K562 (cell line): Measurements from ENCODE around the gene CCDC102B. TPM values are rescaled to one million over a fixed set of nuclear protein-coding genes. Genes with fewer than 3 reads are reported as not detected.

ENCODE experiments used
- ATAC-seq: fragments of 200-7000 bp; cut with Tn5 transposase; 3 replicates; pipeline ENCODE4 v1.9.1; 2020; ENCODE audit warnings: moderate library complexity
- BruUV-seq: library from RNA; stranded (reverse); fragments of 400-500 nt; replicated peaks from 2 replicates; lab custom pipeline; 2021; lab: Mats Ljungman, UMichigan
- CTCF ChIA-PET: fragments of 300-600 bp; formaldehyde crosslinking; extraction: SDS; loops from one replicate; lab custom pipeline; 2021; ENCODE audit warnings: low intra/inter-chr PET ratio; lab: Yijun Ruan, JAX
- POLR2A ChIA-PET: fragments of 300-600, 350-650 bp; sonication (Branson Sonifier 250); formaldehyde crosslinking; extraction: SDS; loops from one replicate; lab custom pipeline; 2021; ENCODE audit warnings: antibody characterized with exemption, inconsistent platforms; lab: Yijun Ruan, JAX
- DNase-seq, 4 experiments: peaks; one replicate each; pipeline versions ENCODE4 v3.0.0 to v3.0.0-alpha.2; 2011 to 2018; ENCODE audit warnings: low spot score in 3 of 4, mixed read lengths in 3 of 4; ENCODE audit errors: extremely low read depth in 1 of 4
- FAIRE-seq: peaks from 2 replicates; lab custom pipeline; 2011; peaks lifted over from hg19 to GRCh38; lab: Jason Lieb, UNC
- H2AFZ ChIP-seq: 2 replicates; pipeline ENCODE4 v1.6.0; 2011; ENCODE audit warnings: low read depth, low read length, control low read depth, inconsistent platforms
- H3K27ac ChIP-seq: fragments of 200-600 bp; 3 replicates; pipeline ENCODE4 v1.8.0; 2011; ENCODE audit warnings: low read depth, mild to moderate bottlenecking, control low read depth, inconsistent platforms, low read length, moderate library complexity, mixed read lengths; ENCODE audit errors: extremely low read depth
- H3K27me3 ChIP-seq, 2 experiments: fragments of 300-600 bp in 1 of 2; 2 replicates in 1 of 2; 3 replicates in 1 of 2; pipeline versions ENCODE4 v1.6.0 to v1.8.0; 2011; ENCODE audit warnings: inconsistent platforms in 2 of 2, low read length in 2 of 2, mild to moderate bottlenecking in 1 of 2, mixed read lengths in 1 of 2, moderate library complexity in 1 of 2; ENCODE audit not compliant: control insufficient read depth in 2 of 2, insufficient read depth in 2 of 2
- H3K36me3 ChIP-seq: fragments of 300-600 bp; 3 replicates; pipeline ENCODE4 v1.8.0; 2011; ENCODE audit warnings: mild to moderate bottlenecking, low read length, inconsistent platforms; ENCODE audit not compliant: control insufficient read depth, insufficient read depth
- H3K4me1 ChIP-seq, 2 experiments: fragments of 200-600 bp in 1 of 2; replicated peaks in 1 of 2; 2 replicates in 1 of 2; 3 replicates in 1 of 2; pipeline versions ENCODE4 v1.5.1 to v1.8.0; 2011; ENCODE audit warnings: inconsistent platforms in 2 of 2, low read length in 2 of 2, mild to moderate bottlenecking in 1 of 2, mixed read lengths in 1 of 2, moderate library complexity in 1 of 2; ENCODE audit not compliant: control insufficient read depth in 2 of 2, insufficient read depth in 2 of 2
- H3K4me2 ChIP-seq: 2 replicates; pipeline ENCODE4 v1.6.1; 2011; ENCODE audit warnings: low read length, control low read depth, inconsistent platforms, mixed read lengths; ENCODE audit not compliant: insufficient read depth
- H3K4me3 ChIP-seq: fragments of 200-600 bp; sonication (generic), shearing (Covaris generic); 2 replicates; pipeline ENCODE4 v1.5.1; 2016; ENCODE audit warnings: control low read depth, inconsistent platforms
- H3K79me2 ChIP-seq: fragments of 200-600 bp; 3 replicates; pipeline ENCODE4 v1.8.0; 2011; ENCODE audit warnings: low read length, inconsistent platforms; ENCODE audit not compliant: control insufficient read depth, insufficient read depth
- H3K9ac ChIP-seq, 2 experiments: 2 replicates each; pipeline versions ENCODE4 v1.6.0 to v1.6.1; 2011; ENCODE audit warnings: low read depth in 2 of 2, low read length in 2 of 2, control low read depth in 1 of 2, inconsistent platforms in 1 of 2, mild to moderate bottlenecking in 1 of 2, mixed read lengths in 1 of 2; ENCODE audit not compliant: insufficient read depth in 1 of 2
- H3K9me1 ChIP-seq: one replicate; pipeline ENCODE4 v1.6.0; 2011; ENCODE audit warnings: inconsistent platforms, mild to moderate bottlenecking, low read length, moderate library complexity; ENCODE audit not compliant: control insufficient read depth, insufficient read depth
- H3K9me3 ChIP-seq: replicated peaks from 2 replicates; pipeline ENCODE4 v1.5.1; 2011; ENCODE audit warnings: low read depth, low read length, inconsistent platforms; ENCODE audit not compliant: control insufficient read depth, insufficient read depth
- H4K20me1 ChIP-seq: replicated peaks from 2 replicates; pipeline ENCODE4 v1.6.1; 2011; ENCODE audit warnings: low read length, inconsistent platforms, mixed read lengths; ENCODE audit not compliant: control insufficient read depth, insufficient read depth
- ATF7 ChIP-seq: fragments of 450-650 bp; IDR thresholded peaks from 2 replicates; pipeline ENCODE4 v1.7.1; 2014; ENCODE audit warnings: mild to moderate bottlenecking, moderate library complexity
- CBFA2T3 ChIP-seq: fragments of 450-650 bp; IDR thresholded peaks from 2 replicates; pipeline ENCODE4 v1.6.1; 2017
- ELF2 ChIP-seq: fragments of 250-450 bp; sonication (Bioruptor Pico); IDR thresholded peaks from 2 replicates; pipeline ENCODE4 v1.5.0; 2021; ENCODE audit warnings: mild to moderate bottlenecking
- PCBP2 ChIP-seq: fragments of 200-400 bp; formaldehyde crosslinking; IDR thresholded peaks from 2 replicates; pipeline ENCODE4 v1.6.1; 2018; ENCODE audit warnings: low read length, low read depth, mild to moderate bottlenecking, moderate library complexity; ENCODE audit not compliant: poor library complexity, severe bottlenecking
- PRPF4 ChIP-seq: fragments of 200-400 bp; formaldehyde crosslinking; IDR thresholded peaks from one replicate; pipeline ENCODE4 v1.6.1; 2017; ENCODE audit warnings: low read length, low read depth, mild to moderate bottlenecking; ENCODE audit not compliant: insufficient read depth, poor library complexity, severe bottlenecking
- RERE ChIP-seq: sonication (generic); formaldehyde crosslinking; IDR thresholded peaks from 2 replicates; pipeline ENCODE4 v1.8.0; 2023; ENCODE audit warnings: missing genetic modification reagents, mild to moderate bottlenecking, borderline replicate concordance
- TCFL5 ChIP-seq: fragments of 250-450 bp; sonication (Bioruptor Pico); conservative IDR thresholded peaks from 2 replicates; pipeline ENCODE4 v1.6.1; 2021; ENCODE audit warnings: mild to moderate bottlenecking, moderate library complexity, matching md5 sums
- TFAP4 ChIP-seq: sonication (generic); formaldehyde crosslinking; IDR thresholded peaks from 2 replicates; pipeline ENCODE4 v1.8.0; 2022; ENCODE audit warnings: missing genetic modification reagents, mild to moderate bottlenecking, moderate library complexity, borderline replicate concordance
- ZC3H4 ChIP-seq: sonication (generic); formaldehyde crosslinking; IDR thresholded peaks from 2 replicates; pipeline ENCODE4 v1.9.0; 2021; ENCODE audit warnings: missing genetic modification reagents, borderline replicate concordance
- ZMIZ1 ChIP-seq, 2 experiments: fragments of 150-350 bp in 1 of 2; IDR thresholded peaks; 2 replicates each; pipeline ENCODE4 v1.6.1; 2012 to 2016; ENCODE audit warnings: low read depth in 2 of 2, low read length in 2 of 2, mild to moderate bottlenecking in 1 of 2, moderate library complexity in 1 of 2
- ZNF134 ChIP-seq: fragments of 250-450 bp; sonication (Bioruptor Pico); conservative IDR thresholded peaks from 2 replicates; pipeline ENCODE4 v1.4.0; 2020
- ZNF24 ChIP-seq: fragments of 450-650 bp; IDR thresholded peaks from 2 replicates; pipeline ENCODE4 v1.6.1; 2016
- ZNF75A ChIP-seq: fragments of 450-650 bp; formaldehyde crosslinking; IDR thresholded peaks from 2 replicates; pipeline ENCODE4 v1.4.0; 2020; ENCODE audit warnings: mild to moderate bottlenecking
- ZNF778 ChIP-seq: fragments of 450-650 bp; formaldehyde crosslinking; IDR thresholded peaks from 2 replicates; pipeline ENCODE4 v1.4.0; 2020; ENCODE audit warnings: mild to moderate bottlenecking, moderate library complexity
- ZZZ3 ChIP-seq: fragments of 450-650 bp; IDR thresholded peaks from 2 replicates; pipeline ENCODE4 v1.6.1; 2016; ENCODE audit warnings: antibody characterized with exemption, mild to moderate bottlenecking, moderate library complexity
- WGBS: fragments of 100-300 bp; shearing (Covaris generic); methylation state at CpG from one replicate; pipeline ENCODE4 v1.1.6; 2016; ENCODE audit warnings: low coverage, mixed read lengths; ENCODE audit not compliant: insufficient coverage; ENCODE audit errors: missing lambda C conversion rate; 5-methylcytosine and 5-hydroxymethylcytosine counted together
- in situ Hi-C: fragments of 300-500 bp; cut with MboI; formaldehyde crosslinking; loops from 4 replicates; pipeline ENCODE4 v1.15.0; 2018; ENCODE audit warnings: inconsistent platforms, mixed read lengths
- intact Hi-C: fragments of 100-400 bp; cut with micrococcal nuclease; formaldehyde crosslinking; loops from 2 replicates; pipeline ENCODE4 v1.14.2; 2022
- polyA plus RNA-seq, 8 experiments: library from polyadenylated mRNA; depleted of rRNA in 4 of 8; stranded (reverse) in 5 of 8; unstranded in 3 of 8; fragments of >200 nt; fragmentation: Nextera tagmentation in 2 of 8; fragmentation: Illumina TruSeq in 1 of 8; extraction: Ambion mirVana in 2 of 8; extraction: Trizol in 1 of 8; gene quantifications; 2 replicates each; pipeline versions ENCODE4 v1.2.1 to v1.2.3, GENCODE V29; 2011 to 2014; ENCODE audit warnings: inconsistent platforms in 1 of 8, missing spikeins in 1 of 8
- total RNA-seq, 7 experiments: library from RNA; depleted of rRNA in 6 of 7; stranded (reverse); fragments of >200 nt in 6 of 7; fragmentation: Illumina TruSeq in 2 of 7; extraction: Trizol in 2 of 7; gene quantifications; 2 replicates each; pipeline versions ENCODE4 v1.2.1 to v1.2.3, GENCODE V29; 2011 to 2021; ENCODE audit warnings: low replicate concordance in 1 of 7

The CCDC102B gene
- total and polyA plus RNA-seq, 9 of the 15 experiments (the other 6 are each of a cell fraction or from before 2014, with no cell fraction given), result 0.18 to 1.5 (median 0.73) TPM

GRCh38 chr18:68944330-68944729, 146.4 kb downstream of the CCDC102B start:
- Histone ChIP-seq H3K27ac (no peak overlapping the region), H3K9me1 (no peaks in the 10 kb centered on the region), H4K20me1 (no peaks in the 10 kb centered on the region), H3K79me2 (no peaks in the 10 kb centered on the region), H3K4me2 (no peak overlapping the region), H3K9me3 (no peaks in the 10 kb centered on the region), H3K4me1 (no peaks in the 10 kb centered on the region), H2AFZ (no peak overlapping the region), H3K4me3 (no peak overlapping the region), H3K27me3 (no peaks in the 10 kb centered on the region), H3K36me3 (no peaks in the 10 kb centered on the region), H3K9ac (no peak overlapping the region)
- DNase-seq (no peak), FAIRE-seq (no peak), ATAC-seq (no peak)
- POLR2A ChIA-PET, result no interaction called here
- in situ Hi-C loops, result no loop called here
- 13% methylated on average over 1 of the region's 1 CpG for WGBS
- intact Hi-C loops, result no loop called here
- BruUV-seq, result no TSS peak
- CTCF ChIA-PET, result no interaction called here
- no peak for TF ChIP-seq ATF7
- no peak for TF ChIP-seq ZMIZ1 (IDR thresholded peaks at IDR 0.05; ENCODE audit: low read depth in 2 of 2, low read length in 2 of 2)
- no peak for TF ChIP-seq PCBP2
- no peak for TF ChIP-seq ZZZ3
- TF ChIP-seq CBFA2T3, result no peak
- TF ChIP-seq ZNF134 (CRISPR knock-in tag), result no peak
- no peak for TF ChIP-seq TCFL5
- TF ChIP-seq ZNF75A (CRISPR knock-in tag), result no peak
- no peak for TF ChIP-seq ZNF778 (CRISPR knock-in tag)
- no peak for TF ChIP-seq ZNF24
- no peak for TF ChIP-seq PRPF4
- no peak for TF ChIP-seq ELF2 (CRISPR knock-in tag)
- TF ChIP-seq TFAP4 (CRISPR knock-in tag), result no peak
- no peak for TF ChIP-seq RERE (CRISPR knock-in tag)
- TF ChIP-seq ZC3H4 (CRISPR knock-in tag), result no peak
